ENCODE data around the gene DHX38. TPM values are rescaled to one million over a fixed set of nuclear protein-coding genes. Genes with fewer than 3 reads are reported as not detected.
A peak's percentile ranks its signal among the peaks of the same experiment; 100 is the strongest.

DHX38 gene
- total and polyA plus RNA-seq, 2 of the 13 experiments (the other 11 are each of a cell fraction or from before 2014, with no cell fraction given) = 54.4 to 85.9 TPM

GRCh38 chr16:72094266-72094610, 591 bp downstream of the DHX38 start (continued):
- TF ChIP-seq XRCC5 (optimal IDR thresholded peaks at IDR 0.05; ENCODE audit: low read length) = no peak
- no peak for TF ChIP-seq ZNF343 (CRISPR knock-in tag; IDR thresholded peaks at IDR 0.05)
- TF ChIP-seq ZNF230 (CRISPR knock-in tag; IDR thresholded peaks at IDR 0.05) = 0 out of 2 replicates have a peak, but pooled peaks have one; percentile 32
- no peak for TF ChIP-seq ZNF503 (CRISPR knock-in tag; IDR thresholded peaks at IDR 0.05)
- TF ChIP-seq MTERF4 (CRISPR knock-in tag; IDR thresholded peaks at IDR 0.05) = 0 out of 2 replicates have a peak, but pooled peaks have one; percentile 4
- no peak for TF ChIP-seq ZNF260 (CRISPR knock-in tag; IDR thresholded peaks at IDR 0.05; ENCODE audit: borderline replicate concordance, low read depth)
- TF ChIP-seq, protein P1, sequence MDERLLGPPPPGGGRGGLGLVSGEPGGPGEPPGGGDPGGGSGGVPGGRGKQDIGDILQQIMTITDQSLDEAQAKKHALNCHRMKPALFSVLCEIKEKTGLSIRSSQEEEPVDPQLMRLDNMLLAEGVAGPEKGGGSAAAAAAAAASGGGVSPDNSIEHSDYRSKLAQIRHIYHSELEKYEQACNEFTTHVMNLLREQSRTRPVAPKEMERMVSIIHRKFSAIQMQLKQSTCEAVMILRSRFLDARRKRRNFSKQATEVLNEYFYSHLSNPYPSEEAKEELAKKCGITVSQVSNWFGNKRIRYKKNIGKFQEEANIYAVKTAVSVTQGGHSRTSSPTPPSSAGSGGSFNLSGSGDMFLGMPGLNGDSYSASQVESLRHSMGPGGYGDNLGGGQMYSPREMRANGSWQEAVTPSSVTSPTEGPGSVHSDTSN (CRISPR knock-in tag; IDR thresholded peaks at IDR 0.05) = no peak
- TF ChIP-seq, protein P2, sequence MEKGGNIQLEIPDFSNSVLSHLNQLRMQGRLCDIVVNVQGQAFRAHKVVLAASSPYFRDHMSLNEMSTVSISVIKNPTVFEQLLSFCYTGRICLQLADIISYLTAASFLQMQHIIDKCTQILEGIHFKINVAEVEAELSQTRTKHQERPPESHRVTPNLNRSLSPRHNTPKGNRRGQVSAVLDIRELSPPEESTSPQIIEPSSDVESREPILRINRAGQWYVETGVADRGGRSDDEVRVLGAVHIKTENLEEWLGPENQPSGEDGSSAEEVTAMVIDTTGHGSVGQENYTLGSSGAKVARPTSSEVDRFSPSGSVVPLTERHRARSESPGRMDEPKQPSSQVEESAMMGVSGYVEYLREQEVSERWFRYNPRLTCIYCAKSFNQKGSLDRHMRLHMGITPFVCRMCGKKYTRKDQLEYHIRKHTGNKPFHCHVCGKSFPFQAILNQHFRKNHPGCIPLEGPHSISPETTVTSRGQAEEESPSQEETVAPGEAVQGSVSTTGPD (CRISPR knock-in tag; IDR thresholded peaks at IDR 0.05) = no peak
- no peak for TF ChIP-seq POLR2G (IDR thresholded peaks at IDR 0.05; ENCODE audit: low read depth, low read length)
- TF ChIP-seq, protein P3, sequence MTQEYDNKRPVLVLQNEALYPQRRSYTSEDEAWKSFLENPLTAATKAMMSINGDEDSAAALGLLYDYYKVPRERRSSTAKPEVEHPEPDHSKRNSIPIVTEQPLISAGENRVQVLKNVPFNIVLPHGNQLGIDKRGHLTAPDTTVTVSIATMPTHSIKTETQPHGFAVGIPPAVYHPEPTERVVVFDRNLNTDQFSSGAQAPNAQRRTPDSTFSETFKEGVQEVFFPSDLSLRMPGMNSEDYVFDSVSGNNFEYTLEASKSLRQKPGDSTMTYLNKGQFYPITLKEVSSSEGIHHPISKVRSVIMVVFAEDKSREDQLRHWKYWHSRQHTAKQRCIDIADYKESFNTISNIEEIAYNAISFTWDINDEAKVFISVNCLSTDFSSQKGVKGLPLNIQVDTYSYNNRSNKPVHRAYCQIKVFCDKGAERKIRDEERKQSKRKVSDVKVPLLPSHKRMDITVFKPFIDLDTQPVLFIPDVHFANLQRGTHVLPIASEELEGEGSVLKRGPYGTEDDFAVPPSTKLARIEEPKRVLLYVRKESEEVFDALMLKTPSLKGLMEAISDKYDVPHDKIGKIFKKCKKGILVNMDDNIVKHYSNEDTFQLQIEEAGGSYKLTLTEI (CRISPR knock-in tag; conservative IDR thresholded peaks at IDR 0.05) = no peak
- no peak for TF ChIP-seq STAT6 (CRISPR knock-in tag; IDR thresholded peaks at IDR 0.05; ENCODE audit: borderline replicate concordance)
- TF ChIP-seq SOX6 (IDR thresholded peaks at IDR 0.05) = no peak
- TF ChIP-seq SOX6 (CRISPR knock-in tag; IDR thresholded peaks at IDR 0.05) = no peak
- TF ChIP-seq ZNF33B (CRISPR knock-in tag; IDR thresholded peaks at IDR 0.05) = no peak
- no peak for TF ChIP-seq CBX1 (IDR thresholded peaks at IDR 0.05; ENCODE audit: low read depth)
- TF ChIP-seq KLF16 (CRISPR knock-in tag; IDR thresholded peaks at IDR 0.05) = 0 out of 4 replicates have a peak, but pooled peaks of 1 of the 2 experiments have one; percentile 5
- TF ChIP-seq ZNF362 (CRISPR knock-in tag; IDR thresholded peaks at IDR 0.05; ENCODE audit: borderline replicate concordance) = no peak
- 0 out of 2 replicates have a peak, but pooled peaks have one; percentile 11 for TF ChIP-seq ARHGAP35 (CRISPR knock-in tag; IDR thresholded peaks at IDR 0.05; ENCODE audit: borderline replicate concordance)
- TF ChIP-seq ZNF839 (CRISPR knock-in tag; IDR thresholded peaks at IDR 0.05; ENCODE audit: borderline replicate concordance) = no peak
